Measurements from ENCODE around the gene EIPR1. TPM values are rescaled to one million over a fixed set of nuclear protein-coding genes. Genes with fewer than 3 reads are reported as not detected.

EIPR1 gene
- polyA plus RNA-seq, 1 donor (not counting 4 experiments of a cell fraction or from before 2014, with no cell fraction given), result 44.3 TPM

GRCh38 chr2:3147651-3148530 lies 229.7 kb downstream of the EIPR1 start:
- Histone ChIP-seq H4K20me1 (ENCODE audit: control insufficient read depth, extremely low read depth, insufficient read depth, low read length) (no peaks in the 10 kb centered on the region), H3K9me1 (ENCODE audit: control insufficient read depth, extremely low read depth, insufficient read depth, low read length) (no peaks in the 10 kb centered on the region), H3K27me3 (ENCODE audit: control insufficient read depth, extremely low read depth, insufficient read depth, low read length) (no peaks in the 10 kb centered on the region), H3K79me2 (ENCODE audit: control insufficient read depth, insufficient read depth, low read length) (no peaks in the 10 kb centered on the region), H3K27ac (ENCODE audit: control insufficient read depth, insufficient read depth, low read length) (no peak overlapping the region), H3K9me3 (ENCODE audit: control insufficient read depth, low read depth, low read length) (no peaks in the 10 kb centered on the region), H3K9ac (ENCODE audit: control insufficient read depth, extremely low read depth, insufficient read depth, low read length) (no peak overlapping the region), H3K36me3 (ENCODE audit: control insufficient read depth in 2 of 2, extremely low read depth in 1 of 2, insufficient read depth in 2 of 2, low read length in 2 of 2) (no peaks in the 10 kb centered on the region), H3K4me1 (ENCODE audit: control insufficient read depth, extremely low read depth, insufficient read depth, low read length) (no peaks in the 10 kb centered on the region), H3K4me2 (ENCODE audit: control insufficient read depth, extremely low read depth, insufficient read depth, low read depth, low read length) (no peak overlapping the region), H3K4me3 (ENCODE audit: control insufficient read depth in 2 of 3, extremely low read depth in 1 of 3, insufficient read depth in 2 of 3, low read depth in 1 of 3, low read length in 3 of 3) (no peak overlapping the region), H2AFZ (ENCODE audit: control insufficient read depth, low read length) (no peak overlapping the region)
- TF ChIP-seq EZH2 (IDR thresholded peaks at IDR 0.05; ENCODE audit: low read length) (no peak), CTCF (optimal IDR thresholded peaks at IDR 0.05 in 1 of 3, IDR thresholded peaks at IDR 0.05 in 1 of 3, conservative IDR thresholded peaks at IDR 0.05 in 1 of 3; ENCODE audit: extremely low read depth in 1 of 3, insufficient read depth in 2 of 3, low read length in 3 of 3) (no peak)
- dilution Hi-C loops (cut with MboI; ENCODE audit: extremely low pct_ligation_motif_present, low sequenced_read_pairs), result no loop called here
- DNase-seq (ENCODE audit: low read depth, low spot score), result no peak
- no peak for FAIRE-seq

- H3K36me3 ChIP-seq (ENCODE audit: control insufficient read depth in 2 of 2, extremely low read depth in 1 of 2, insufficient read depth in 2 of 2, low read length in 2 of 2), result no peaks in the 10 kb centered on the region
- no peaks in the 10 kb centered on the region for H4K20me1 ChIP-seq (ENCODE audit: control insufficient read depth, extremely low read depth, insufficient read depth, low read length)
- H3K4me2 ChIP-seq (ENCODE audit: control insufficient read depth, extremely low read depth, insufficient read depth, low read depth, low read length), result no peak overlapping the region
- no peak for TF ChIP-seq CTCF (optimal IDR thresholded peaks at IDR 0.05 in 1 of 3, IDR thresholded peaks at IDR 0.05 in 1 of 3, conservative IDR thresholded peaks at IDR 0.05 in 1 of 3; ENCODE audit: extremely low read depth in 1 of 3, insufficient read depth in 2 of 3, low read length in 3 of 3)
- no peak for TF ChIP-seq EZH2 (IDR thresholded peaks at IDR 0.05; ENCODE audit: low read length)
- no peaks in the 10 kb centered on the region for H3K4me1 ChIP-seq (ENCODE audit: control insufficient read depth, extremely low read depth, insufficient read depth, low read length)
- DNase-seq (ENCODE audit: low read depth, low spot score) (no peak), FAIRE-seq (no peak)
- no peaks in the 10 kb centered on the region for H3K9me3 ChIP-seq (ENCODE audit: control insufficient read depth, low read depth, low read length)
- dilution Hi-C loops (cut with MboI; ENCODE audit: extremely low pct_ligation_motif_present, low sequenced_read_pairs), result no loop called here
- H3K27me3 ChIP-seq (ENCODE audit: control insufficient read depth, extremely low read depth, insufficient read depth, low read length), result no peaks in the 10 kb centered on the region
- H3K9ac ChIP-seq (ENCODE audit: control insufficient read depth, extremely low read depth, insufficient read depth, low read length), result no peak overlapping the region
- no peaks in the 10 kb centered on the region for H3K79me2 ChIP-seq (ENCODE audit: control insufficient read depth, insufficient read depth, low read length)
- no peak overlapping the region for H3K4me3 ChIP-seq (ENCODE audit: control insufficient read depth in 2 of 3, extremely low read depth in 1 of 3, insufficient read depth in 2 of 3, low read depth in 1 of 3, low read length in 3 of 3)
- H3K9me1 ChIP-seq (ENCODE audit: control insufficient read depth, extremely low read depth, insufficient read depth, low read length), result no peaks in the 10 kb centered on the region
- H3K27ac ChIP-seq (ENCODE audit: control insufficient read depth, insufficient read depth, low read length), result no peak overlapping the region
- no peak overlapping the region for H2AFZ ChIP-seq (ENCODE audit: control insufficient read depth, low read length)
Measured at GRCh38 chr2:3146772-3147650, 230.6 kb downstream of the EIPR1 start.
